Kidney (tissue), 14 donors: ENCODE measurements around the gene MTREX. TPM values are rescaled to one million over a fixed set of nuclear protein-coding genes. Genes with fewer than 3 reads are reported as not detected.

Experiments
- DNase-seq, 5 donors: peaks; one replicate each; pipeline ENCODE4 v3.0.0-alpha.2; 2013 to 2020
- FAIRE-seq: peaks from 2 replicates; lab custom pipeline; 2012; peaks lifted over from hg19 to GRCh38; lab: Jason Lieb, UNC
- H3K27ac ChIP-seq, 2 donors: one replicate each; pipeline ENCODE4 v1.7.0; 2013; ENCODE audit warnings: low read depth in 2 of 2, low read length in 2 of 2, inconsistent platforms in 1 of 2
- H3K27me3 ChIP-seq: one replicate; pipeline ENCODE4 v1.7.1; 2013; ENCODE audit warnings: low read length, inconsistent platforms; ENCODE audit not compliant: control insufficient read depth, insufficient read depth
- H3K36me3 ChIP-seq, 3 donors: one replicate each; pipeline versions ENCODE4 v1.7.0 to v1.7.1; 2013; ENCODE audit warnings: low read length in 3 of 3, control low read depth in 1 of 3, inconsistent platforms in 1 of 3; ENCODE audit not compliant: insufficient read depth in 3 of 3, control insufficient read depth in 2 of 3
- H3K4me1 ChIP-seq, 3 donors: one replicate each; pipeline versions ENCODE4 v1.7.0 to v1.7.1; 2013; ENCODE audit warnings: low read length in 3 of 3, inconsistent platforms in 1 of 3, low read depth in 1 of 3; ENCODE audit not compliant: control insufficient read depth in 2 of 3, insufficient read depth in 2 of 3
- H3K4me3 ChIP-seq, 3 donors: one replicate each; pipeline versions ENCODE4 v1.7.0 to v1.8.1; 2013; ENCODE audit warnings: low read length in 3 of 3, control low read depth in 1 of 3, inconsistent platforms in 1 of 3
- H3K9ac ChIP-seq, 3 donors: one replicate each; pipeline versions ENCODE4 v1.7.0 to v1.7.1; 2013; ENCODE audit warnings: low read length in 3 of 3, control low read depth in 1 of 3, inconsistent platforms in 1 of 3
- H3K9me3 ChIP-seq, 3 donors: one replicate each; pipeline versions ENCODE4 v1.7.0 to v1.7.1; 2013; ENCODE audit warnings: low read length in 3 of 3, control low read depth in 1 of 3, inconsistent platforms in 1 of 3; ENCODE audit not compliant: control insufficient read depth in 2 of 3, insufficient read depth in 1 of 3
- CTCF ChIP-seq: IDR thresholded peaks from 3 replicates; pipeline ENCODE4 v1.5.1; 2012; ENCODE audit warnings: mild to moderate bottlenecking, moderate library complexity, borderline replicate concordance; ENCODE audit not compliant: insufficient read depth; ENCODE audit errors: extremely low read depth
- intact Hi-C: fragments of 100-400 bp; cut with DNase I; formaldehyde crosslinking; loops from one replicate; pipeline ENCODE4 v1.11.1; 2022
- polyA plus RNA-seq: library from polyadenylated mRNA; stranded (reverse); fragments of 350-450 nt; fragmentation: Illumina TruSeq; extraction: RNeasy Lipid Tissue Mini Kit (QIAGEN cat#74804); gene quantifications from one replicate; pipeline ENCODE4 v1.2.3, GENCODE V29; 2014; ENCODE audit warnings: low read depth, low replicate concordance; ENCODE audit not compliant: insufficient read depth
- total RNA-seq: library from RNA; stranded (reverse); fragmentation: NEBNext Ultra II Directional; extraction: Animal tissue kit (Norgen Biotek cat#: 25700); gene quantifications from one replicate; pipeline ENCODE4 v1.2.1, GENCODE V29; 2021
- donor health status: control.
- donor health status: control.
- donor health status: control.
- donor health status: control.
- donor health status: control.
- donor health status: DM: yes; HTN: yes; CAD: no.
- donor health status: Normal renal cell carcinoma (clear cell type).

MTREX gene
- total and polyA plus RNA-seq, 2 donors from 2014 or later = 19.3 to 69.7 TPM

GRCh38 chr5:55410845-55411244 lies 103.1 kb downstream of the MTREX start:
- H3K27me3 ChIP-seq = no peaks in the 10 kb centered on the region
- intact Hi-C loops = no loop called here
- H3K9me3 ChIP-seq = no peaks in the 10 kb centered on the region
- DNase-seq = no peak
- H3K36me3 ChIP-seq = peaks cover 0 to 7% (median 6%) of the 10 kb centered on the region in 3 donors
- H3K27ac ChIP-seq = no peak overlapping the region
- no peaks in the 10 kb centered on the region for H3K4me1 ChIP-seq
- no peak overlapping the region for H3K9ac ChIP-seq
- no peak for TF ChIP-seq CTCF
- H3K4me3 ChIP-seq = no peak overlapping the region
- FAIRE-seq = no peak

GRCh38 chr5:55411876-55412275 lies 104.1 kb downstream of the MTREX start:
- Histone ChIP-seq H3K4me1 (no peaks in the 10 kb centered on the region), H3K27me3 (no peaks in the 10 kb centered on the region), H3K36me3 (peaks cover 0 to 3% (median 0%) of the 10 kb centered on the region in 3 donors), H3K4me3 (no peak overlapping the region), H3K27ac (no peak overlapping the region), H3K9ac (no peak overlapping the region), H3K9me3 (no peaks in the 10 kb centered on the region)
- FAIRE-seq (no peak), DNase-seq (no peak)
- intact Hi-C loops = no loop called here
- TF ChIP-seq CTCF = no peak

GRCh38 chr5:55413644-55414043 lies 105.9 kb downstream of the MTREX start:
- DNase-seq = no peak
- intact Hi-C loops = no loop called here
- TF ChIP-seq CTCF = no peak
- Histone ChIP-seq H3K4me1 (peaks cover 0 to 1% (median under 1%) of the 10 kb centered on the region in 3 donors), H3K27ac (no peak overlapping the region), H3K36me3 (peaks cover 0 to 7% (median 0%) of the 10 kb centered on the region in 3 donors), H3K9me3 (no peaks in the 10 kb centered on the region), H3K9ac (no peak overlapping the region), H3K4me3 (no peak overlapping the region), H3K27me3 (no peaks in the 10 kb centered on the region)
- FAIRE-seq = no peak

- Histone ChIP-seq H3K4me3 (no peak overlapping the region), H3K27me3 (no peaks in the 10 kb centered on the region), H3K27ac (no peak overlapping the region), H3K4me1 (peaks cover 3 to 15% (median 5%) of the 10 kb centered on the region in 3 donors), H3K9me3 (no peaks in the 10 kb centered on the region), H3K36me3 (peaks cover 0 to 7% (median 0%) of the 10 kb centered on the region in 3 donors), H3K9ac (no peak overlapping the region)
- DNase-seq (no peak), FAIRE-seq (no peak)
- TF ChIP-seq CTCF = no peak
- intact Hi-C loops = no loop called here
These were observed 107.3 kb downstream of the MTREX start for GRCh38 chr5:55415071-55415470.
